Left lung (tissue), 10 donors: Measurements from ENCODE around the gene MMAB. TPM values are rescaled to one million over a fixed set of nuclear protein-coding genes. Genes with fewer than 3 reads are reported as not detected.

Source experiments
- ATAC-seq: fragments of 200-7000 bp; cut with Tn5 transposase; one replicate; pipeline ENCODE4 v1.9.1; 2020; ENCODE audit warnings: moderate library complexity
- DNase-seq, 4 donors: peaks; one replicate each; pipeline ENCODE4 v3.0.0-alpha.2; 2013 to 2020
- H3K27ac ChIP-seq, 2 donors: fragments of 200-600 bp; sonication (generic) in 1 of 2; one replicate each; pipeline versions ENCODE4 v1.5.0 to v1.8.0; 2020 to 2021
- H3K27me3 ChIP-seq, 2 donors: fragments of 200-600 bp; sonication (generic) in 1 of 2; one replicate each; pipeline versions ENCODE4 v1.5.0 to v1.8.0; 2020 to 2021
- H3K36me3 ChIP-seq, 2 donors: fragments of 200-600 bp; sonication (generic) in 1 of 2; one replicate each; pipeline versions ENCODE4 v1.5.0 to v1.8.0; 2020 to 2021
- H3K4me1 ChIP-seq, 2 donors: fragments of 200-600 bp; one replicate each; pipeline ENCODE4 v1.8.0; 2021
- H3K4me3 ChIP-seq, 2 donors: fragments of 200-600 bp; sonication (generic) in 1 of 2; one replicate each; pipeline versions ENCODE4 v1.5.0 to v1.8.0; 2020 to 2021; ENCODE audit warnings: mild to moderate bottlenecking in 1 of 2
- H3K9me3 ChIP-seq, 2 donors: fragments of 200-600 bp; sonication (generic) in 1 of 2; one replicate each; pipeline versions ENCODE4 v1.5.0 to v1.8.0; 2020 to 2021
- intact Hi-C, 2 donors: fragments of 100-400 bp; cut with DNase I; formaldehyde crosslinking; loops; one replicate each; pipeline versions ENCODE4 v1.11.2 to v1.14.2; 2022
- polyA plus RNA-seq, 6 donors: library from polyadenylated mRNA; unstranded; fragments of 120-200 nt; gene quantifications; one replicate each; pipeline ENCODE4 v1.2.1, GENCODE V29; 2013; ENCODE audit not compliant: insufficient read length in 6 of 6
- total RNA-seq, 2 donors: library from RNA; stranded (reverse); fragmentation: NEBNext Ultra II Directional; extraction: Animal tissue kit (Norgen Biotek cat#: 25700); gene quantifications; one replicate each; pipeline ENCODE4 v1.2.1, GENCODE V29; 2021
- TF ChIP-seq, protein P1 (sequence below), 2 donors: fragments of 200-600 bp; sonication (generic) in 1 of 2; IDR thresholded peaks; one replicate each; pipeline versions ENCODE4 v1.5.0 to v1.8.0; 2021; ENCODE audit warnings: antibody characterized with exemption in 2 of 2
- donor health status: DM: no; HTN: yes; CAD: no.
- donor health status: DM: no; HTN: no; CAD: no.

The MMAB gene
- total and polyA plus RNA-seq, 8 donors: 24.9 to 76.1 (median 32.3) TPM

DNA sequence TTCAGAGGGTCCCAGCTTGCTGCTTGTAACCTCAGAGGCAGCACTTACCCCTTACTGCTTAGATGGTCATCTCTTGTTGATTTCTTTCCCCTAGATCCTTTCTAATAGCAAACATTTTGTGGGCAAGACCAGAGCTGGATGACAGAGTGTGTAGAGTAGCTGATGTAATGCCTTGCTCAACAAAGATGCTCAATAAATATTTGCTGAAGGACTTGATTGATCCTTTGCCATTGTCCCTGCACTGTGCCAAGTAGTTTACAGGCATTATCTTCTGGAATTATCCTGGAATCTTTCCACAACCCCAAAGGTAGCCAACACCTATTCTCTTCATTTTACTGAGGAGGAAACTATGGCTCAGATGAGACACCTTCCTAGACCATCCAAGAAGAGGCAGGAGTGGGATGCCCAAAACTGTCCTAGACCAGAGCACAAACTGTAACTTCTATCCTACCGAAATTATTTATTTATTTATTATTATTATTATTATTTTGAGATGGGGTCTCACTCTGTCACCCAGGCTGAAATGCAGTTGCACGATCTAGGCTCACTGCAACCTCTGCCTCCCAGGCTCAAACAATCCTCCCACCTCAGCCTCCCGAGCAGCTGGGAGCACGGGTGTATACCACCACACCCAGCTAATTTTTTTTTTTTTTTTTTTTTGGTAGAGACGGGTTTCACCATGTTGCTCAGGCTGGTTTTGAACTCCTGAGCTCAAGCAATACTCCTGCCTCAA lies 1.4 kb downstream of the MMAB start:
- H3K9me3 ChIP-seq: no peaks in the 10 kb centered on the region
- TF ChIP-seq, protein P1, sequence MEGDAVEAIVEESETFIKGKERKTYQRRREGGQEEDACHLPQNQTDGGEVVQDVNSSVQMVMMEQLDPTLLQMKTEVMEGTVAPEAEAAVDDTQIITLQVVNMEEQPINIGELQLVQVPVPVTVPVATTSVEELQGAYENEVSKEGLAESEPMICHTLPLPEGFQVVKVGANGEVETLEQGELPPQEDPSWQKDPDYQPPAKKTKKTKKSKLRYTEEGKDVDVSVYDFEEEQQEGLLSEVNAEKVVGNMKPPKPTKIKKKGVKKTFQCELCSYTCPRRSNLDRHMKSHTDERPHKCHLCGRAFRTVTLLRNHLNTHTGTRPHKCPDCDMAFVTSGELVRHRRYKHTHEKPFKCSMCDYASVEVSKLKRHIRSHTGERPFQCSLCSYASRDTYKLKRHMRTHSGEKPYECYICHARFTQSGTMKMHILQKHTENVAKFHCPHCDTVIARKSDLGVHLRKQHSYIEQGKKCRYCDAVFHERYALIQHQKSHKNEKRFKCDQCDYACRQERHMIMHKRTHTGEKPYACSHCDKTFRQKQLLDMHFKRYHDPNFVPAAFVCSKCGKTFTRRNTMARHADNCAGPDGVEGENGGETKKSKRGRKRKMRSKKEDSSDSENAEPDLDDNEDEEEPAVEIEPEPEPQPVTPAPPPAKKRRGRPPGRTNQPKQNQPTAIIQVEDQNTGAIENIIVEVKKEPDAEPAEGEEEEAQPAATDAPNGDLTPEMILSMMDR (IDR thresholded peaks at IDR 0.05): no peak
- intact Hi-C loops: no loop called here
- H3K36me3 ChIP-seq: peaks cover 0 to 41% of the 10 kb centered on the region in 2 donors
- no peaks in the 10 kb centered on the region for H3K27me3 ChIP-seq
- H3K27ac ChIP-seq: no peak overlapping the region
- H3K4me3 ChIP-seq: peak overlapping the region in 1 of 2 donors; percentile 75
- H3K4me1 ChIP-seq: peaks cover 5 to 14% of the 10 kb centered on the region in 2 donors
- DNase-seq (no peak), ATAC-seq (no peak)

DNA sequence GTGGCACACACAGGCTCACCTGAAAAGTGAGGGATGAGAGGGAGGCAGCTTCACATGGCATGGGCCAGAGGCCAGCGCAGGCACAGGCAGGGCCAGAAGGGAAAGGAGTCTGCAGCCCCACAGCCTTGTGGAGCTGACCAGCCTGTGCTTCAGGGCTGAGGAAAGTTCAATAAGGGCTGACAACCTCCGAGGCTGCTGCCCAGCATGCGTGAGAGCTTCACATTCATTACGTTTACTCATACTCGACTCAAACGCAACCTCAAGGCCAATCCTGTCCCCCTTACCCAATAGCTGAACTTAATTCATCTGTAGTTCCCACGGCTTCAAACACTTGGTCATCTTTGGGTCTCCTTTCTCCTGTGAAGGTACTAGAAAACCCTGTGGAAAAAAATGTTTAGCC lies 4.8 kb downstream of the MMAB start:
- TF ChIP-seq, protein P1 (IDR thresholded peaks at IDR 0.05): no peak
- intact Hi-C loops: no loop called here
- peaks cover 5% of the 10 kb centered on the region in 2 donors for H3K4me1 ChIP-seq
- DNase-seq (no peak), ATAC-seq (no peak)
- no peaks in the 10 kb centered on the region for H3K27me3 ChIP-seq
- no peaks in the 10 kb centered on the region for H3K9me3 ChIP-seq
- no peak overlapping the region for H3K27ac ChIP-seq
- no peak overlapping the region for H3K4me3 ChIP-seq
- H3K36me3 ChIP-seq: peaks cover 0 to 59% of the 10 kb centered on the region in 2 donors

DNA sequence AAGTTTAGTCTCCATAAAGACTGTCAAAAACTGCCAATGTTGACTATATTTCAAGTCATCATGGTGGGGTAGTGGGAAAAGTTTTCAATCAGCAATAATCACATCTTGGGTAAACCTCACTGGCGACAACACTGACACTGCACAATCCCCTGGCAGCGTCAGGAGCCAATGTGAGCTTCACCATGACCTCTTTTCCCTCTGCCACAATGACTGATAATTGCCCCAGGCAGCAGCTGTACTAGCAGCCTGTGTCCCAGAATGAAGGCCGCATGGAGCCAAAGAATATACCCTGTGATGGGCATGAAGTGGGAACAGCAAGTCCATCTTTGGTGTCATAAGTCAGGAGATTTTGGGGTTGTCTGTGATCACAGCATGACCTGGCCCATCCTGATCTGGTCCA lies 5.3 kb downstream of the MMAB start:
- DNase-seq (no peak), ATAC-seq (no peak)
- H3K4me1 ChIP-seq: peaks cover 3 to 5% of the 10 kb centered on the region in 2 donors
- peaks cover 0 to 64% of the 10 kb centered on the region in 2 donors for H3K36me3 ChIP-seq
- H3K9me3 ChIP-seq: no peaks in the 10 kb centered on the region
- no peaks in the 10 kb centered on the region for H3K27me3 ChIP-seq
- no peak overlapping the region for H3K4me3 ChIP-seq
- H3K27ac ChIP-seq: no peak overlapping the region
- TF ChIP-seq, protein P1 (IDR thresholded peaks at IDR 0.05): no peak
- intact Hi-C loops: no loop called here

DNA sequence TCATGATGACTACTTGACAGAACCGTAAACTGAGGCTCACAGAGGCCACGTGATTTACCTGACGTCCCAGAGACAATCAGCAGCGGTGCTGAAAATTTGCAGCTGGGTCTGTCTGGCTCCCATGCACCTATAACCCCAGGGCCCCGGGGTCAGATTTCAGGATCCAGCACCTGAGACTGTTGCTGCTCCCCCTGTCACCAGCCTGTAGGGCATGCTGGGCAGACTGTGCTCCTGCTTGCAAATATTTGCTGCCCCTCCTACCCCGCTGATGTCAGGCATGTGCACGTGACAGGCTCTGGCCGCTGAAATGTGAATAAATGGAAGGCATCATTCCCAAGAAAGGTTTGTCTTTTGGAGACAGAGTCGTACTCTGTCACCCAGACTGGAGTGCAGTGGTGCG lies 6.0 kb downstream of the MMAB start:
- Histone ChIP-seq H3K27me3 (no peaks in the 10 kb centered on the region), H3K4me1 (no peaks in the 10 kb centered on the region), H3K36me3 (peaks cover 0 to 71% of the 10 kb centered on the region in 2 donors), H3K9me3 (no peaks in the 10 kb centered on the region), H3K4me3 (no peak overlapping the region), H3K27ac (no peak overlapping the region)
- TF ChIP-seq, protein P1 (IDR thresholded peaks at IDR 0.05): no peak
- intact Hi-C loops: no loop called here
- ATAC-seq (no peak), DNase-seq (no peak)

DNA sequence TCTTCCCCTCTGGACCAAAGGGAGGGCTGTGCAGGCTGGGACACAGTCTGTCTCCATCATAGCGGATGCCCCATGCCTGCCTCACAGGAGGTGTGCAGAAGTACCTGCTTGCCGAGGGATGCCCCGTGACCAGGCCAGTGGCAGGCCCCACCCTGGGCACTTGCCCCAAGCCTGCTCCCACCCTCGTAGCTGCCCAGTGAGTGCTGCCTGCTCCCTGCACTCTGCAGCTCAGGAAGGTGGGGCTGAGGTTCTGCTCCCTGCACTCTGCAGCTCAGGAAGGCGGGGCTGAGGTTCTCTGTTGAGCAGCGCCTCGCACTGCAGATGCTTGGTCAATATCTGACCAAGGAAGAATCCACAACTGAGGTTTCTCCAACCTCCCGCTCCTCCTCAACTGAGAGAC lies 6.9 kb downstream of the MMAB start:
- TF ChIP-seq, protein P1 (IDR thresholded peaks at IDR 0.05): no peak
- DNase-seq: no peak

More for the DNA sequence above, 6.9 kb downstream of the MMAB start:
- no peaks in the 10 kb centered on the region for H3K27me3 ChIP-seq
- H3K36me3 ChIP-seq: peaks cover 0 to 75% of the 10 kb centered on the region in 2 donors
- no peak overlapping the region for H3K4me3 ChIP-seq
- H3K9me3 ChIP-seq: no peaks in the 10 kb centered on the region
- no peak for ATAC-seq
- H3K4me1 ChIP-seq: no peaks in the 10 kb centered on the region
- H3K27ac ChIP-seq: no peak overlapping the region
- intact Hi-C loops: no loop called here
